Lower lobe of right lung (tissue), 2 donors: ENCODE data around the gene LIMS2. TPM values are rescaled to one million over a fixed set of nuclear protein-coding genes. Genes with fewer than 3 reads are reported as not detected.

Experiments
- ATAC-seq, 2 donors: fragments of 200-7000 bp; cut with Tn5 transposase; one replicate each; pipeline ENCODE4 v1.9.1; 2020 to 2022; ENCODE audit warnings: mild to moderate bottlenecking in 2 of 2, moderate library complexity in 2 of 2
- DNase-seq: peaks from one replicate; pipeline ENCODE4 v3.0.0-alpha.2; 2020
- H3K27ac ChIP-seq: fragments of 200-600 bp; one replicate; pipeline ENCODE4 v1.8.0; 2022
- H3K27me3 ChIP-seq: fragments of 200-600 bp; one replicate; pipeline ENCODE4 v1.8.0; 2022; ENCODE audit warnings: low read depth
- H3K36me3 ChIP-seq: fragments of 200-600 bp; one replicate; pipeline ENCODE4 v1.8.0; 2022; ENCODE audit warnings: mild to moderate bottlenecking
- H3K4me1 ChIP-seq: fragments of 200-600 bp; one replicate; pipeline ENCODE4 v1.8.0; 2022
- H3K4me3 ChIP-seq: fragments of 200-600 bp; one replicate; pipeline ENCODE4 v1.8.0; 2022; ENCODE audit warnings: mild to moderate bottlenecking
- H3K9me3 ChIP-seq: fragments of 200-600 bp; one replicate; pipeline ENCODE4 v1.8.0; 2022
- intact Hi-C: fragments of 100-400 bp; cut with DNase I; formaldehyde crosslinking; loops from one replicate; pipeline ENCODE4 v1.11.0; 2022
- total RNA-seq: library from RNA; stranded (reverse); fragmentation: NEBNext Ultra II Directional; extraction: Animal tissue kit (Norgen Biotek cat#: 25700); gene quantifications from one replicate; pipeline ENCODE4 v1.2.1, GENCODE V29; 2021
- TF ChIP-seq, protein P1 (sequence below): fragments of 200-600 bp; IDR thresholded peaks from one replicate; pipeline ENCODE4 v1.8.0; 2022; ENCODE audit warnings: antibody characterized with exemption, mild to moderate bottlenecking
- donor health status: DM: no; HTN: yes; CAD: no; lungs with severe emphysema.

Gene LIMS2
- total RNA-seq, 1 donor from 2014 or later = 148 TPM

GRCh38 chr2:127621981-127622431 is 53.3 kb downstream of the LIMS2 start:
- H3K36me3 ChIP-seq = no peaks in the 10 kb centered on the region
- no peak overlapping the region for H3K4me3 ChIP-seq
- ATAC-seq (no peak), DNase-seq (peak; percentile 16)
- H3K4me1 ChIP-seq = no peaks in the 10 kb centered on the region
- no peaks in the 10 kb centered on the region for H3K9me3 ChIP-seq
- H3K27ac ChIP-seq = no peak overlapping the region
- TF ChIP-seq, protein P1, sequence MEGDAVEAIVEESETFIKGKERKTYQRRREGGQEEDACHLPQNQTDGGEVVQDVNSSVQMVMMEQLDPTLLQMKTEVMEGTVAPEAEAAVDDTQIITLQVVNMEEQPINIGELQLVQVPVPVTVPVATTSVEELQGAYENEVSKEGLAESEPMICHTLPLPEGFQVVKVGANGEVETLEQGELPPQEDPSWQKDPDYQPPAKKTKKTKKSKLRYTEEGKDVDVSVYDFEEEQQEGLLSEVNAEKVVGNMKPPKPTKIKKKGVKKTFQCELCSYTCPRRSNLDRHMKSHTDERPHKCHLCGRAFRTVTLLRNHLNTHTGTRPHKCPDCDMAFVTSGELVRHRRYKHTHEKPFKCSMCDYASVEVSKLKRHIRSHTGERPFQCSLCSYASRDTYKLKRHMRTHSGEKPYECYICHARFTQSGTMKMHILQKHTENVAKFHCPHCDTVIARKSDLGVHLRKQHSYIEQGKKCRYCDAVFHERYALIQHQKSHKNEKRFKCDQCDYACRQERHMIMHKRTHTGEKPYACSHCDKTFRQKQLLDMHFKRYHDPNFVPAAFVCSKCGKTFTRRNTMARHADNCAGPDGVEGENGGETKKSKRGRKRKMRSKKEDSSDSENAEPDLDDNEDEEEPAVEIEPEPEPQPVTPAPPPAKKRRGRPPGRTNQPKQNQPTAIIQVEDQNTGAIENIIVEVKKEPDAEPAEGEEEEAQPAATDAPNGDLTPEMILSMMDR = no peak
- intact Hi-C loops = no loop called here
- H3K27me3 ChIP-seq = no peaks in the 10 kb centered on the region

GRCh38 chr2:127620866-127621265 is 54.5 kb downstream of the LIMS2 start:
- Histone ChIP-seq H3K4me1 (no peaks in the 10 kb centered on the region), H3K27ac (no peak overlapping the region), H3K9me3 (no peaks in the 10 kb centered on the region), H3K4me3 (no peak overlapping the region), H3K36me3 (no peaks in the 10 kb centered on the region), H3K27me3 (no peaks in the 10 kb centered on the region)
- intact Hi-C loops = no loop called here
- TF ChIP-seq, protein P1 = no peak
- ATAC-seq (no peak), DNase-seq (peak; percentile 18)

DNA sequence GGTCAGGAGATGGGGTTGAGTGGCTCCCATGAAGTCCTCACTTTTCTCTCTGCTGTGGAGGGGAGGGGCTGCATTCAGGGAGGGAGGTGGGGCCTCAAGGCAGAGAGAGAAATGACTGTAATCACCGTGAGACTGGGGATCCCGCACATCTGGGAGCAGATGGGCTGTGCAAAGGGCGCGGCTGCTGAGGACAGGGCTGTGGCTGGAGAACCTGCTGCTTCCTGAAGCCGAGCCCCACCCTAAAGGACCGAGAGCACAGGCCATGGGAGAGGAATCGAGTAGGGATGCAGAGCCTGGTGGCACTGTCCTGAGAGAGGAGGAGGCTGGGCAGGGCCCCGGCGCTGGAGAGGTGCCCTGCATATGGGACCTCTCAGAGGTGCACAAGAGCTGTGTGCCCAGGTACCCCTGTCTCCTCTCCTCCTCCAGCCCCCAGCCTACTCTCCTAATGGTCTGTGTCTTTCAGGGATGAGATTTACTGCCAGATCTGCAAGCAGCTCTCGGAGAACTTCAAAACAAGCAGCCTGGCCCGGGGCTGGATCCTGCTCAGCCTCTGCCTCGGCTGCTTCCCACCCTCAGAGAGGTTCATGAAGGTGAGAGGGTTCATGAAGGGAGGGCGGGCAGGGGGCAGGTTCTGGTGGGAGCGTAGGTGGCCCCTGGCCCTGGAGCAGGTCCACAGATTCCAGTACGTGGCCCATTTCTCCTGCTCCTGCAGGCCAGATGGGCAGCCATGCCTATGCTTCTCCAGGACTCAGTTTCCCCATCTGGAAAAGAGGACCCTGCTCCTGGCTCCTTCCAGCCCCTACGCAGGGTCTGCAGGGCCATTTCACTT is 55.2 kb downstream of the LIMS2 start:
- intact Hi-C loops = no loop called here
- TF ChIP-seq, protein P1 = no peak
- DNase-seq = peak; percentile 28

DNA sequence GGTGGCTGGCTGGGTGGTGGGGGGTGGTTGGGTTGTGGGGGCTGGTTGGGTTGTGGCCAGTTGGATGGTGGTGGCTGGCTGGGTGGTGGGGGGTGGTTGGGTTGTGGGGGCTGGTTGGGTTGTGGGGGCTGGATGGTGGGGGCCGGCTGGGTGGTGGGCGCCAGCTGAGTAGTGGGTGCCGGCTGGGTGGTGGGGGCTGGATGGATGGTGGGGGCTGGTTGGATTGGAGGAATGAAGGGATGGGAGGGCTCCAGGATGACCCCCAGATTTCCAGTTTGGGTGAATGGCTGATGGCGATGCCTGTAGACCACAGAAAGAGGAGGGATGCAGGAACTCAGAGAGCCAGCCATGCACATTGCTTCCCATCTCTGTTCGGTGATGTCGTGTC is 56.1 kb downstream of the LIMS2 start:
- TF ChIP-seq, protein P1 = no peak
- no peaks in the 10 kb centered on the region for H3K36me3 ChIP-seq
- peak; percentile 17 for DNase-seq
- H3K4me1 ChIP-seq = no peaks in the 10 kb centered on the region
- no peak overlapping the region for H3K27ac ChIP-seq
- H3K27me3 ChIP-seq = no peaks in the 10 kb centered on the region
- no peaks in the 10 kb centered on the region for H3K9me3 ChIP-seq
- H3K4me3 ChIP-seq = no peak overlapping the region
- intact Hi-C loops = no loop called here
- no peak for ATAC-seq

More for the DNA sequence above, 55.2 kb downstream of the LIMS2 start:
- ATAC-seq = no peak
- H3K27me3 ChIP-seq = no peaks in the 10 kb centered on the region
- H3K27ac ChIP-seq = no peak overlapping the region
- no peaks in the 10 kb centered on the region for H3K9me3 ChIP-seq
- H3K4me3 ChIP-seq = no peak overlapping the region
- no peaks in the 10 kb centered on the region for H3K4me1 ChIP-seq
- H3K36me3 ChIP-seq = no peaks in the 10 kb centered on the region

DNA sequence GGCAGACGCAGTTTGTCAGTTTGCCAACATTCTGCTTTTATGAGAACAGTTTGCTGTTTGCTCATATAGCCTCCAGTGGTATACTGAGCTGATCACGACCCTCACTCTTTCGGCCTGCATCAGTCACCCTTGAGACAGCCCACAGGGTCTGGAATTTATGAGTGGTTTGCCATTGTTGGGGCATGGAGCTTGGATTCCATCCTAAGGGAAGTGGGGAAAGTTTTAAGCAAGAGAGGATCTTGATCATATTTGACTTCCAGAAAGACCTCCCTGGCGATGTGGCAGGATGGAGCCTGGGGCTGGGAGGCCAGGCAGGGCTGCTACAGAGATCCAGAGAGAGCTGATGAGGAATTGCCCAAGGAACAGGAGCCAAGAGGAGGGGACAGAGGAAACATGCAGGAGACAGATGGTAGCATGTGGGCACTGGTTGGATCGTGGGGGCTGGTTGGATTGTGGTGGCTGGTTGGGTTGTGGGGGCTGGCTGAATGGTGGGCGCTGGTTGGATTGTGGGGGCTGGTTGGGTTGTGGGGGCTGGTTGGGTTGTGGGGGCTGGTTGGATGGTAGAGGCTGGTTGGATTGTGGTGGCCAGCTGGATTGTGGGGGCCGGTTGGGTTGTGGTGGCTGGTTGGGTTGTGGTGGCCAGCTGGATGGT is 56.7 kb downstream of the LIMS2 start:
- Histone ChIP-seq H3K27ac (no peak overlapping the region), H3K4me3 (no peak overlapping the region), H3K27me3 (no peaks in the 10 kb centered on the region), H3K4me1 (no peaks in the 10 kb centered on the region), H3K9me3 (peaks cover 2% of the 10 kb centered on the region), H3K36me3 (no peaks in the 10 kb centered on the region)
- ATAC-seq (no peak), DNase-seq (peak; percentile 17)
- TF ChIP-seq, protein P1 = no peak
- intact Hi-C loops = no loop called here
